OCI-LY7 (cell line): ENCODE results near the gene ACR.
"Not testable (repeated sequence)": the region's sequence is repeated elsewhere in the genome, so short reads cannot be mapped to it uniquely, and the experiment has no call there.

ENCODE experiments used
- EZH2phosphoT487 ChIP-seq: fragments of 200-600 bp; sonication (generic); IDR thresholded peaks from 2 replicates; pipeline ENCODE4 v1.6.1; 2018; ENCODE audit warnings: low read depth, borderline replicate concordance, mild to moderate bottlenecking, mixed run types, antibody characterized with exemption, low read length, moderate library complexity, mixed read lengths
- TF ChIP-seq, protein P1 (sequence below): fragments of 200-600 bp; sonication (generic); conservative IDR thresholded peaks from 2 replicates; pipeline ENCODE4 v1.5.1; 2014; ENCODE audit warnings: mild to moderate bottlenecking, antibody characterized with exemption, low read length, moderate library complexity, mixed read lengths

- TF ChIP-seq, protein P1, sequence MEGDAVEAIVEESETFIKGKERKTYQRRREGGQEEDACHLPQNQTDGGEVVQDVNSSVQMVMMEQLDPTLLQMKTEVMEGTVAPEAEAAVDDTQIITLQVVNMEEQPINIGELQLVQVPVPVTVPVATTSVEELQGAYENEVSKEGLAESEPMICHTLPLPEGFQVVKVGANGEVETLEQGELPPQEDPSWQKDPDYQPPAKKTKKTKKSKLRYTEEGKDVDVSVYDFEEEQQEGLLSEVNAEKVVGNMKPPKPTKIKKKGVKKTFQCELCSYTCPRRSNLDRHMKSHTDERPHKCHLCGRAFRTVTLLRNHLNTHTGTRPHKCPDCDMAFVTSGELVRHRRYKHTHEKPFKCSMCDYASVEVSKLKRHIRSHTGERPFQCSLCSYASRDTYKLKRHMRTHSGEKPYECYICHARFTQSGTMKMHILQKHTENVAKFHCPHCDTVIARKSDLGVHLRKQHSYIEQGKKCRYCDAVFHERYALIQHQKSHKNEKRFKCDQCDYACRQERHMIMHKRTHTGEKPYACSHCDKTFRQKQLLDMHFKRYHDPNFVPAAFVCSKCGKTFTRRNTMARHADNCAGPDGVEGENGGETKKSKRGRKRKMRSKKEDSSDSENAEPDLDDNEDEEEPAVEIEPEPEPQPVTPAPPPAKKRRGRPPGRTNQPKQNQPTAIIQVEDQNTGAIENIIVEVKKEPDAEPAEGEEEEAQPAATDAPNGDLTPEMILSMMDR = peak; percentile 53
- TF ChIP-seq EZH2phosphoT487 = not testable (repeated sequence)
Observed at GRCh38 chr22:50756949-50757491, 19.0 kb downstream of the ACR start.
